ENCODE results near the gene ZNF683.
A peak's percentile ranks its signal among the peaks of the same experiment; 100 is the strongest.
"Not testable (repeated sequence)": the region's sequence is repeated elsewhere in the genome, so short reads cannot be mapped to it uniquely, and the experiment has no call there.

The ZNF683 gene

DNA sequence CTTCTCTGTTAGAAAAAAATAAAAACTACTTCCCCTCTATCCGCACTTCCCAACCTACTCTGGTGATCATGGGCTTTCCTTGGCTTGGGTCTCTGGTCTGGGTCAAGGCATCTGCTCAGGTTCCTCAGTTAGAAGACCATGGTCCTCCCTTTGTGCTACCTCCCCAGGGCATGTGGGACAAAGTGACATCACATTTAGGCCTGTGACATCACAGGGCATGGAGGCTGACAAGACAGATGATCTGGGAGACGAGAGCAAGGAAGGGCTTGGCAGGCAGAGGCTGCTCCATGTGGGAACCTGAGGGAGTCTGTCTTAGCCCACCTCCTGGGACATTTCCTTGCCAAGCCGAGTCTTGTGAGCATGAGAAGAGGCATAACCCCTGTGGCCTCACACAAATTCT is at the start of gene ZNF683:
Gene ZNF683 (minus strand): TSS at position 140 of the 400 bp plus-strand sequence. CDS start 4,179 bp downstream, outside the sequence.
- not testable (repeated sequence) for DNase-seq (ENCODE audit: extremely low read depth, insufficient read length); H3K4me3 ChIP-seq (replicated peaks; ENCODE audit: low read depth, low read length); H3K27me3 ChIP-seq (replicated peaks; ENCODE audit: control insufficient read depth, insufficient read depth, low read length); H3K36me3 ChIP-seq (ENCODE audit: control insufficient read depth, insufficient read depth, low read length)

DNA sequence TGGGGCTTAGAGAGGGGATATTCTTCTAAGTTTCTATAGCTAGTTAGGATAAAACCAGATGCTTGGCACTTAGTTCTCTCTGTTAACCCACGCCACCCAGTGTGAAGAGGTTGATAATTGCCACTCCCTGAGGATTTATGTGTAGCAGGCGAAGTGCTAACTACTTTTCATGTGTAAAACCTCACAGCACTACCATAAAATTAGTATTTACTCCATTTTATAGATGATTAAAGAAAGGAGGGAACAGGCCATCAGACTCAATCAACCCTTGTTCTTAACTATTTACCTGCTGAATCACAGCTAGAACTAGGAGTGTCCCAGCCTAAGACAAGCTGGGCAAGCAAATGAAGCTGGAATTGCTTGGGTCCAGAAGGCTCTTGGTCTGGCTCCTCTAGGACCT is 46.9 kb upstream of the ZNF683 start:
- no peaks in the 10 kb centered on the region for H3K36me3 ChIP-seq (ENCODE audit: control insufficient read depth, insufficient read depth, low read length)
- H3K27me3 ChIP-seq (replicated peaks; ENCODE audit: control insufficient read depth, insufficient read depth, low read length) = no peaks in the 10 kb centered on the region
- TF ChIP-seq, protein P1, sequence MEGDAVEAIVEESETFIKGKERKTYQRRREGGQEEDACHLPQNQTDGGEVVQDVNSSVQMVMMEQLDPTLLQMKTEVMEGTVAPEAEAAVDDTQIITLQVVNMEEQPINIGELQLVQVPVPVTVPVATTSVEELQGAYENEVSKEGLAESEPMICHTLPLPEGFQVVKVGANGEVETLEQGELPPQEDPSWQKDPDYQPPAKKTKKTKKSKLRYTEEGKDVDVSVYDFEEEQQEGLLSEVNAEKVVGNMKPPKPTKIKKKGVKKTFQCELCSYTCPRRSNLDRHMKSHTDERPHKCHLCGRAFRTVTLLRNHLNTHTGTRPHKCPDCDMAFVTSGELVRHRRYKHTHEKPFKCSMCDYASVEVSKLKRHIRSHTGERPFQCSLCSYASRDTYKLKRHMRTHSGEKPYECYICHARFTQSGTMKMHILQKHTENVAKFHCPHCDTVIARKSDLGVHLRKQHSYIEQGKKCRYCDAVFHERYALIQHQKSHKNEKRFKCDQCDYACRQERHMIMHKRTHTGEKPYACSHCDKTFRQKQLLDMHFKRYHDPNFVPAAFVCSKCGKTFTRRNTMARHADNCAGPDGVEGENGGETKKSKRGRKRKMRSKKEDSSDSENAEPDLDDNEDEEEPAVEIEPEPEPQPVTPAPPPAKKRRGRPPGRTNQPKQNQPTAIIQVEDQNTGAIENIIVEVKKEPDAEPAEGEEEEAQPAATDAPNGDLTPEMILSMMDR (IDR thresholded peaks at IDR 0.05; ENCODE audit: insufficient read depth, low read length, poor library complexity, severe bottlenecking) = no peak
- no peak overlapping the region for H3K4me3 ChIP-seq (replicated peaks; ENCODE audit: low read depth, low read length)
- no peak for DNase-seq (ENCODE audit: extremely low read depth, insufficient read length)

DNA sequence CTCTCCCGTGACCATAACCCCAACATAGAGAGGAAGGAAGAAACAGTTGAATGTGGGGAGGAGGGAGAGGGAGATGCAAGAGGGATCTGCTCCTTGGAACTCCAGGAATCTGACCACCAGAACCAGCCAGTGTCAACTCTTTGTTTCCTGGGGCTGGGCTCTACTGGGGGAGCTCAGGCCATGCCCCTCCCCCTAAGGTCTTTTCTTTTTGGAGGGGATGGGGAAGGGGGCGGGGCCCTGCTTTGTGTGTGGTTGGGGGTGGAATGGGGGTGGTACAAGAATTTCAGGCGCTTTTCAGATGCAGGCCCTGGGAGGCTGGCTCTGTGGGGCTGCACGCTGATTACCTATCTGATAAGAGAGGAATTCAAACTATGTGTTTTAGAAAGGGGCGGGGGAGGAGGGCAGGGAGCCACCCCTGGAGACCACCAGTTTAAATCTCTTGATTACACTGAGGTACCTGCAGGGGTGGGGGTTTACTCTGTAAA is 46.4 kb upstream of the ZNF683 start:
- Histone ChIP-seq H3K36me3 (ENCODE audit: control insufficient read depth, insufficient read depth, low read length) (no peaks in the 10 kb centered on the region), H3K4me3 (replicated peaks; ENCODE audit: low read depth, low read length) (no peak overlapping the region), H3K27me3 (replicated peaks; ENCODE audit: control insufficient read depth, insufficient read depth, low read length) (no peaks in the 10 kb centered on the region)
- TF ChIP-seq, protein P1 (IDR thresholded peaks at IDR 0.05; ENCODE audit: insufficient read depth, low read length, poor library complexity, severe bottlenecking) = no peak
- DNase-seq (ENCODE audit: extremely low read depth, insufficient read length) = no peak

DNA sequence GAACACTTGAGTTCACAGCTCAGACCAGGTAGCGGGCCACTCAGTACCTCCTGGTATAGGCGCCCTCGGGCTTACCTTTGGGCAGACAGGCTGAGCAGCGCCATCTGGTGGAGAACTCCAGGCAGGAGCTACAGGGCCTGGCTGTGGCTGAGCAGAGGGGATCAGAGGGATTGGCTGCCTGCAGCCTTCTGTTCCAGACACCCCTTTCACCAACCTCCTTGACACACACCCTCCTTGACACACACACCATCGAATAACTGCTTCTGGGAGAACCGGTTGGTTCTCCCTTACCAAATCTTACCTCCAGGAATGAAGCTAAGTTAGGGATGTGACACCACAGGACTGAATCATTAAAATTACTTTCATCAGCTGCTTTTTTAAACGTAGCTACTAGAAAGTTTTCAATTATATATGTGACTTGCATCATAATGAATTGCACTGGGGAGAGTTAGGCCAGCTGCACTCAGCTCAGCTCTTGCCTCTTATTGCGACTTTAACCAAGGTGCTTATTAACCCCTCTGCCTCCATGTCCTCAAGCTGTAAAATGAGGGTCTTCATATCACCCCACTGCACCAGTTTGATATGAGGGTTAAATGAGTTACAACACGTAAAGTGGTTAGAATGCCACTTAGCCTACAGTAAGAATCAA is 44.7 kb upstream of the ZNF683 start:
- DNase-seq (ENCODE audit: extremely low read depth, insufficient read length) = peak; percentile 41
- no peaks in the 10 kb centered on the region for H3K36me3 ChIP-seq (ENCODE audit: control insufficient read depth, insufficient read depth, low read length)
- TF ChIP-seq, protein P1 (IDR thresholded peaks at IDR 0.05; ENCODE audit: insufficient read depth, low read length, poor library complexity, severe bottlenecking) = peak; percentile 98
- H3K4me3 ChIP-seq (replicated peaks; ENCODE audit: low read depth, low read length) = no peak overlapping the region
- no peaks in the 10 kb centered on the region; the same call in 1 of the 2 replicates for H3K27me3 ChIP-seq (replicated peaks; ENCODE audit: control insufficient read depth, insufficient read depth, low read length)

DNA sequence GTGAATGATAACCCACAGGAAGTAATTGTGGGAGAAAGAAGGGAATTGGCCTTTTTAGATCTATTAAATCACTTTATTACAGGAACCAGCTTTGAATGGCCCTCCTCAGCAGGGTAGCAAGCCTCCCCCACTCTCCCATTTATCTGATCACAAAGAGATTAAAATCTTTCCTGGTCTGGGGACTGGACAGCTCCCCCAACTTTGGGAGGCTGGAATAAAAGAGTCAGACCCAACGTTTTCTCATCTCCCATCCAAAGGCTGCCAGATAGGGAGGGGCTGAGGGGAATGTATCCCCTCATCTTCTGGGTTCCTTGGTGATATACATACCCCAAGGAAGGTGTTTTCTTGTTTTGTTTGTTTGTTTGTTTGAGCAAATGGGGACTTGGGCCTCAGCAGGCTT is 40.5 kb upstream of the ZNF683 start:
- Histone ChIP-seq H3K27me3 (replicated peaks; ENCODE audit: control insufficient read depth, insufficient read depth, low read length) (peaks cover 2% of the 10 kb centered on the region; the same call in 1 of the 2 replicates), H3K4me3 (replicated peaks; ENCODE audit: low read depth, low read length) (no peak overlapping the region), H3K36me3 (ENCODE audit: control insufficient read depth, insufficient read depth, low read length) (no peaks in the 10 kb centered on the region)
- TF ChIP-seq, protein P1 (IDR thresholded peaks at IDR 0.05; ENCODE audit: insufficient read depth, low read length, poor library complexity, severe bottlenecking) = no peak
- no peak for DNase-seq (ENCODE audit: extremely low read depth, insufficient read length)

DNA sequence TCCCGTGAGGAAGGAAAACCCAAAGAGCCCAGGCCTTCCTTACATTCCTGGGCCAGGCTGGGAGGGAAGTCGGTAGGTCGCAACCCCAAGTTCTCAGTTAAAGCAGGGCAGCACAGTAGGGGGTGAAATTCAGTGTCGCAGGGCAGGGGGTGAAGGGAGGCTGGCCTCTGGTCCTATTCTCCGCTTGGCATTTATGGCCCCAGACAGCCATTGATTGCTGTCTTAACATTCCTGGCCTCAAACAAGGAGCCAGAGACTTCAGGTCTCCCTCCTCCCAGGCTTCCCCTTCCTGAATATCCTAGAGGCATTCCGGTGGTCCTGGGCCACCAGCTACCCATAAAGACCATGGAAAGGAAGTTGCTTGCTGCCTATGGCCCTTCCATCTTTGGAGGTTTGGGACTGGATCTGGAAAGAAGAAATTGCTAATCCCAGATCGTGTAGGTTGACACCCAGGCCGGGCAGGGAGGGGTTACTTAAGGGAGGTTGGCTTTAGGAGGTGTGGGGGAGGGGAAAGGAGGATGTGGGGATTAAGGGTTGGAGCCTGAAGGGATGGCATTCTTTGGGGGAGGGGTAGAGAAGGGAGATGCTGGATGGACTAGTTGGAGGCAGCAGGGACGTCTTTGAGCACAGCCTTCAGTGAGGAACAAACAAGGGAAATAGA is 39.8 kb upstream of the ZNF683 start:
- Histone ChIP-seq H3K27me3 (replicated peaks; ENCODE audit: control insufficient read depth, insufficient read depth, low read length) (peaks cover 2% of the 10 kb centered on the region; the same call in 1 of the 2 replicates), H3K4me3 (replicated peaks; ENCODE audit: low read depth, low read length) (no peak overlapping the region), H3K36me3 (ENCODE audit: control insufficient read depth, insufficient read depth, low read length) (no peaks in the 10 kb centered on the region)
- TF ChIP-seq, protein P1 (IDR thresholded peaks at IDR 0.05; ENCODE audit: insufficient read depth, low read length, poor library complexity, severe bottlenecking) = no peak
- DNase-seq (ENCODE audit: extremely low read depth, insufficient read length) = no peak
